Neuron (in vitro differentiated cells): ENCODE measurements around the gene MYO15B.
"Not testable (repeated sequence)": the region's sequence is repeated elsewhere in the genome, so short reads cannot be mapped to it uniquely, and the experiment has no call there.

Source experiments
- H2AFZ ChIP-seq: one replicate; pipeline ENCODE4 v1.6.1; 2013; ENCODE audit warnings: low read depth, mild to moderate bottlenecking, inconsistent platforms, low read length, moderate library complexity
- H3K27me3 ChIP-seq: one replicate; pipeline ENCODE4 v1.6.1; 2013; ENCODE audit warnings: low read length; ENCODE audit not compliant: insufficient read depth
- H3K36me3 ChIP-seq: one replicate; pipeline ENCODE4 v1.6.1; 2013; ENCODE audit warnings: low read length; ENCODE audit not compliant: insufficient read depth
- H3K4me1 ChIP-seq: one replicate; pipeline ENCODE4 v1.6.1; 2013; ENCODE audit warnings: low read length; ENCODE audit not compliant: insufficient read depth
- H3K4me3 ChIP-seq: 2 replicates; pipeline ENCODE4 v1.5.1; 2013; ENCODE audit warnings: mild to moderate bottlenecking, low read length, moderate library complexity
- H3K9me3 ChIP-seq: one replicate; pipeline ENCODE4 v1.6.1; 2013; ENCODE audit warnings: low read length

MYO15B gene

DNA sequence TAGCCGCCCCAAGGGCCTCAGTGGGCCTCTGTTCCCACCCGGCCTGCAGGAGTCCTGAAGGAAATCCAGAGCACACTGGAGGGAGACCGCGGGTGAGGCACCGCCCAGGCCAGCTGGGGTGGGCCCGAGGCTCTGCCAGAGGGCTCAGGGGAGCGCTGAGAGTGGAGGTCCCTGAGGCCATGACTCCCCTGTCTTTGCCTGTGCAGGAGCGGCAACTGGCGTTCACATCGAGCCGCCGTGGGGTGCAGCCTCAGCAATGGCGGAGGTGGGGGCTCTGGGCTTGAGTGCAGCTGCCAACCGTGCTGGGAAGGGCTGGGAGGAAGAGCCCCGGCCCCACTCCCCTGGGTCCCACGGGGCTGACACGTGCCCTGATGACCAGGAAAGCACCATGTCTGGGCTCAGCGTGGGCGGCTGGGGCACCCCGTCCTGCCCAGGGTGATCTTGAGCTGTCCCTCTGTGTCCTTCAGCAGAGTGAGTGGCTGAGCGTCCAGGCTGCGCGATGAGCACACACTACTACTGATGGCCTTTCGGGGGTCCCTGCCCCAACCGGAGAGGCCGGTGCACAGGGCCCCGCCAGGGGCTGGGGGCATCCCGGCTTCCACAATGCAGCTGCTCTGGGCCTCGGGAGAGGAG lies 13.1 kb upstream of the MYO15B start:
- Histone ChIP-seq H3K36me3 (no peaks in the 10 kb centered on the region), H2AFZ (no peak overlapping the region), H3K4me3 (no peak overlapping the region), H3K27me3 (no peaks in the 10 kb centered on the region), H3K9me3 (no peaks in the 10 kb centered on the region), H3K4me1 (peaks cover 10% of the 10 kb centered on the region)

- Histone ChIP-seq H3K4me3 (no peak overlapping the region), H3K27me3 (no peaks in the 10 kb centered on the region), H3K9me3 (no peaks in the 10 kb centered on the region), H3K36me3 (no peaks in the 10 kb centered on the region), H3K4me1 (peaks cover 10% of the 10 kb centered on the region), H2AFZ (no peak overlapping the region)
Observed at GRCh38 chr17:75575197-75575596, 12.4 kb upstream of the MYO15B start.

- H2AFZ ChIP-seq, result no peak overlapping the region
- H3K4me1 ChIP-seq, result peaks cover 6% of the 10 kb centered on the region
- no peaks in the 10 kb centered on the region for H3K9me3 ChIP-seq
- no peaks in the 10 kb centered on the region for H3K36me3 ChIP-seq
- H3K27me3 ChIP-seq, result no peaks in the 10 kb centered on the region
- no peak overlapping the region for H3K4me3 ChIP-seq
Observed at GRCh38 chr17:75575728-75576127, 11.9 kb upstream of the MYO15B start.

- H3K4me3 ChIP-seq, result no peak overlapping the region
Observed at GRCh38 chr17:75576661-75577060, 10.9 kb upstream of the MYO15B start.

DNA sequence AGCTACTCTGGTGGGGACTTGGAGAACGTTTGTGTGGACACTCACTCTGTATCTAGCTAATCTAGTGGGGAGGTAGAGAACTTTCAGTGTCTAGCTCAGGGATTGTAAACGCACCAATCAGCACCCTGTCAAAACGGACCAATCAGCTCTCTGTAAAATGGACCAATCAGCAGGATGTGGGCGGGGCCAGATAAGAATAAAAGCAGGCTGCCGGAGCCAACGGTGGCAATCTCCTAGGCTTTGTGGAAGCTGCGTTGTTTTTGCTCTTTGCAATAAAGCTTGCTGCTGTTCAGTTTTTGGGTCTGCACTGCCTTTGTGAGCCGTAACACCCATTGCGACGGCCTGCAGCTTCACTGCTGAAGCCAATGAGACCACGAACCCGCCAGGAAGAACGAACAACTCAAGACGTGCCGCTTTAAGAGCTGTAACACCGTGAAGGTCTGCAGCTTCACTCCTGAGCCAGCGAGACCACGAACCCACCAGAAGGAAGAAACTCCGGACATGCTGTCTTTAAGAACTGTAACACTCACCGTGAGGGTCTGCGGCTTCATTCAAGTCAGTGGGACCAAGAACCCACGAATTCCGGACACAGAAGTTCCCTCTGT lies 6.4 kb upstream of the MYO15B start:
- H3K27me3 ChIP-seq, H2AFZ ChIP-seq, H3K4me1 ChIP-seq, H3K9me3 ChIP-seq, H3K4me3 ChIP-seq, H3K36me3 ChIP-seq: not testable (repeated sequence)

More at GRCh38 chr17:75576661-75577060, 10.9 kb upstream of the MYO15B start:
- Histone ChIP-seq H2AFZ (no peak overlapping the region), H3K27me3 (no peaks in the 10 kb centered on the region), H3K36me3 (no peaks in the 10 kb centered on the region), H3K4me1 (no peaks in the 10 kb centered on the region), H3K9me3 (no peaks in the 10 kb centered on the region)

- not testable (repeated sequence) for H3K4me3 ChIP-seq, H3K36me3 ChIP-seq, H2AFZ ChIP-seq, H3K4me1 ChIP-seq
- peaks cover 16% of the 10 kb centered on the region for H3K27me3 ChIP-seq
- H3K9me3 ChIP-seq, result peaks cover 14% of the 10 kb centered on the region
Observed at GRCh38 chr17:75583197-75583596, 4.4 kb upstream of the MYO15B start.

- H3K36me3 ChIP-seq, result no peaks in the 10 kb centered on the region
- no peak overlapping the region for H3K4me3 ChIP-seq
- no peak overlapping the region for H2AFZ ChIP-seq
- H3K4me1 ChIP-seq, result no peaks in the 10 kb centered on the region
- H3K9me3 ChIP-seq, result peaks cover 19% of the 10 kb centered on the region
- peaks cover 19% of the 10 kb centered on the region for H3K27me3 ChIP-seq
Observed at GRCh38 chr17:75584849-75585175, 2.8 kb upstream of the MYO15B start.

DNA sequence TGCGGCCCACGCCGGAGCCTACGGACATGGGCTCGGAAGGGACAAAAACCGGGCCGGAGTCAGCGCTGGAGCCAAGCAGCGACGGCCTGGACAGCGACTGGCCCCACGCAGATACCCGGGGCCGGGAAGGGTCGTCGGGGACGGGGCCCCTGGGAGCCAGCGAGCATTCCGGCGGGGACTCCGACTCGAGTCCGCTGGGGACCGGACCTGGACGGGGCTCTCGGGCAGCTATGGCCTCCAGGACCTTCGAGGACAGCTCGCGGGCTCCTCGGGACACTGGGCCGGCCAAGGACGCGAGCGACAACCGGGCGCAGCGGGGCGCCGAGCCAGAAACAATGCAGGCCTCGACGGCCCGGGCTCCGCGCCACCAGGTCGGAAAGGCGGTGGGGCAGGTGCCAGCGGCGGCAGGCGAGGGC lies 1.0 kb downstream of the MYO15B start:
- H3K27me3 ChIP-seq, result peaks cover 31% of the 10 kb centered on the region
- H2AFZ ChIP-seq, result peak overlapping the region; percentile 36
- H3K4me1 ChIP-seq, result no peaks in the 10 kb centered on the region
- no peak overlapping the region for H3K4me3 ChIP-seq
- no peaks in the 10 kb centered on the region for H3K36me3 ChIP-seq
- peaks cover 24% of the 10 kb centered on the region for H3K9me3 ChIP-seq

GRCh38 chr17:75589012-75589918 lies 1.7 kb downstream of the MYO15B start:
- H3K27me3 ChIP-seq, result peaks cover 34% of the 10 kb centered on the region
- H3K36me3 ChIP-seq, result no peaks in the 10 kb centered on the region
- peaks cover 24% of the 10 kb centered on the region for H3K9me3 ChIP-seq
- peak overlapping the region; percentile 36 for H2AFZ ChIP-seq
- peak overlapping the region; percentile 30 for H3K4me3 ChIP-seq
- no peaks in the 10 kb centered on the region for H3K4me1 ChIP-seq

DNA sequence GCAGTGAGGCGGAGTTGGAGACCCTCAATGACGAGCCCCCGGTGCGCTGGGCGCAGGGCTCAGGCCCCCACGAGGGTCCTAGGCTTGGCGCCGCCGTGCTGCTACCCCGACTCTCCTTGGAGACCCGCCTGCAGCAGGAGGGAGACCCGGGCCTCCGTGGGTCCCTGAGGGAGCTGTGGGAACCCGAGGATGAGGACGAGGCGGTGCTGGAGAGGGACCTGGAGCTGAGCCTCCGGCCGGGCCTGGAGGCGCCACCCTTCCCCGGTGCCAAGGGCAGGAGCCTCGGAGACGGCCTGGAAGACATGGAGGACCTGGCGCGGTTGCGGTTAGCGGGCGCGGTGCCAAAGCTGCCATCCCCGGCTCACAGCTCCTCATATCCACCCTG lies 2.3 kb downstream of the MYO15B start:
- Histone ChIP-seq H3K9me3 (peaks cover 24% of the 10 kb centered on the region), H3K4me1 (no peaks in the 10 kb centered on the region), H2AFZ (no peak overlapping the region), H3K27me3 (peaks cover 35% of the 10 kb centered on the region), H3K4me3 (no peak overlapping the region), H3K36me3 (no peaks in the 10 kb centered on the region)

- Histone ChIP-seq H2AFZ (no peak overlapping the region), H3K4me1 (no peaks in the 10 kb centered on the region), H3K9me3 (peaks cover 24% of the 10 kb centered on the region), H3K27me3 (peaks cover 35% of the 10 kb centered on the region), H3K36me3 (no peaks in the 10 kb centered on the region), H3K4me3 (no peak overlapping the region)
Observed at GRCh38 chr17:75590314-75590761, 2.7 kb downstream of the MYO15B start.

DNA sequence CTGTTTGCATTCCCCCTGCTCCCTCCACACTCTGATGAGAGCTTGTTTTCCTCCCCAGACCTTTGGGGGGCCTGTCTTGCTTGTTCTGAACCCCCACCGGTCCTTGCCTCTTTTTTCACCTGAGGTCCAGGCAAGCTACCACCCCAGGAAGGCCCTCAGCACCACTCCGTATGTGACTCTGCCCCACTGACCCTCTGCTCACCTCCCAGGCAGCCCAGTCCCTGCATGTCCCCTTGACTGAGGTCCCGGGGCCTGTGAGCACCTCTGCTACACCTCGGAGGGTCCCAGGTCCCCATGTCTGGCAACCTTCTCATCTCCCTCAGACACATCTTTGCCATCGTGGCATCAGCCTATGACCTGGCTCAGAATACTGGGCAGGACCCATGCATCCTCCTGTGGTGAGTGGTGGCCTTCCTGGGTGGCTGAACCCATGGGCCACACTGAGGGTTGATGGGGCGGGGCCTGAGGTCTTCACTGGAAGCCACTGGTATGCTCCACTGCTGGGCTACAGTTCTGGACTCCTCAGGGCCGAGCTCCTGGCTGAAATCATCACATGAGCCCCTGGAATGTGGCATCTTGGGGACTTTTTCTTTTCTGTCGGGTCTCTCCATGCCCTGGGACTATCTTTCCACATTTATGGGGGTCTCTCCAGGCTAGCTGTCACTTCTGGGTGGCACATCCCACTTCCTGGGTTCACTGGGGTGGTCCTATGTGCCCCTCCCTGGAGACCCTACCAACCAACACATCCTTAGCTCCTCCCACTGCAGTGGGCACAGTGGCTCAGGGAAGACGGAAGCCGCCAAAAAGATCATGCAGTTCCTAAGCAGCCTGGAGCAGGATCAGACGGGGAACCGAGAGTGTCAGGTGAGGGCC lies 3.5 kb downstream of the MYO15B start:
- no peaks in the 10 kb centered on the region for H3K36me3 ChIP-seq
- no peaks in the 10 kb centered on the region for H3K4me1 ChIP-seq
- peaks cover 40% of the 10 kb centered on the region for H3K27me3 ChIP-seq
- H3K9me3 ChIP-seq, result peaks cover 19% of the 10 kb centered on the region
- H3K4me3 ChIP-seq, result no peak overlapping the region
- H2AFZ ChIP-seq, result no peak overlapping the region
